ENCODE results near the gene SNX1.

DNA sequence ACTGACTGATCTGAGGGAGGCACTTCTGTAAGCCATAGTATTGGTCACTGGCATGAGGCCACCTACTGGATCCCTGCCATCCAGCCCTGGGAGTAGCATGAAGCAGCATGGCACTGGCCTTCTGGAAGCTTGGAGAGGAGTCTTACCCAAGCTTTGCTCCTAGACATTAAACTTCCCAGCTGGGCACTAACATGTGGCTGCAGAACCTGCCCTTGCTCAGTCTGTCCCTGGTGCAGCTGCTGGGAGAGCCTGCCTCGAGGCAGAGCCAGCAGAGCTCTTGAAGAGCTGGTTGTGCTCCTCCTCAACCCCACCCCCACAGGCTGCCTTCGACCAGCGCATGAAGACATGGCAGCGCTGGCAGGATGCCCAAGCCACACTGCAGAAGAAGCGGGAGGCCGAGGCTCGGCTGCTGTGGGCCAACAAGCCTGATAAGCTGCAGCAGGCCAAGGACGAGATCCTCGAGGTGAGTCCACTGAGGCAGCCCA, 38.6 kb downstream of the SNX1 start:
- no peak for TF ChIP-seq SMAD1 (CRISPR knock-in tag; IDR thresholded peaks at IDR 0.05; ENCODE audit: borderline replicate concordance, low read depth)
- no peak for TF ChIP-seq ZNF644 (CRISPR knock-in tag; IDR thresholded peaks at IDR 0.05; ENCODE audit: low read depth)
- TF ChIP-seq RFX3 (CRISPR knock-in tag; IDR thresholded peaks at IDR 0.05) = no peak
- TF ChIP-seq, protein P1, sequence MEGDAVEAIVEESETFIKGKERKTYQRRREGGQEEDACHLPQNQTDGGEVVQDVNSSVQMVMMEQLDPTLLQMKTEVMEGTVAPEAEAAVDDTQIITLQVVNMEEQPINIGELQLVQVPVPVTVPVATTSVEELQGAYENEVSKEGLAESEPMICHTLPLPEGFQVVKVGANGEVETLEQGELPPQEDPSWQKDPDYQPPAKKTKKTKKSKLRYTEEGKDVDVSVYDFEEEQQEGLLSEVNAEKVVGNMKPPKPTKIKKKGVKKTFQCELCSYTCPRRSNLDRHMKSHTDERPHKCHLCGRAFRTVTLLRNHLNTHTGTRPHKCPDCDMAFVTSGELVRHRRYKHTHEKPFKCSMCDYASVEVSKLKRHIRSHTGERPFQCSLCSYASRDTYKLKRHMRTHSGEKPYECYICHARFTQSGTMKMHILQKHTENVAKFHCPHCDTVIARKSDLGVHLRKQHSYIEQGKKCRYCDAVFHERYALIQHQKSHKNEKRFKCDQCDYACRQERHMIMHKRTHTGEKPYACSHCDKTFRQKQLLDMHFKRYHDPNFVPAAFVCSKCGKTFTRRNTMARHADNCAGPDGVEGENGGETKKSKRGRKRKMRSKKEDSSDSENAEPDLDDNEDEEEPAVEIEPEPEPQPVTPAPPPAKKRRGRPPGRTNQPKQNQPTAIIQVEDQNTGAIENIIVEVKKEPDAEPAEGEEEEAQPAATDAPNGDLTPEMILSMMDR (CRISPR knock-in tag; IDR thresholded peaks at IDR 0.05) = no peak
- no peak for TF ChIP-seq ZNF274 (CRISPR knock-in tag; IDR thresholded peaks at IDR 0.05)
- TF ChIP-seq AKAP8 (CRISPR knock-in tag; IDR thresholded peaks at IDR 0.05) = no peak
- no peak for TF ChIP-seq DNMT3B (CRISPR knock-in tag; conservative IDR thresholded peaks at IDR 0.05)
- no peak for TF ChIP-seq ZNF629 (CRISPR knock-in tag; conservative IDR thresholded peaks at IDR 0.05)
- no peak for TF ChIP-seq ELF4 (CRISPR knock-in tag; IDR thresholded peaks at IDR 0.05; ENCODE audit: borderline replicate concordance)
- TF ChIP-seq ZNF205 (CRISPR knock-in tag; IDR thresholded peaks at IDR 0.05) = no peak

Measured in HepG2 (cell line).